Cerebellar nuclear complex (tissue), 1 donor: ENCODE results near the gene GPC1.

Experiments
- DNase-seq, 2 experiments: peaks; one replicate each; lab custom pipeline; 2025; lab: John Stamatoyannopoulos, UW

Gene GPC1

DNA sequence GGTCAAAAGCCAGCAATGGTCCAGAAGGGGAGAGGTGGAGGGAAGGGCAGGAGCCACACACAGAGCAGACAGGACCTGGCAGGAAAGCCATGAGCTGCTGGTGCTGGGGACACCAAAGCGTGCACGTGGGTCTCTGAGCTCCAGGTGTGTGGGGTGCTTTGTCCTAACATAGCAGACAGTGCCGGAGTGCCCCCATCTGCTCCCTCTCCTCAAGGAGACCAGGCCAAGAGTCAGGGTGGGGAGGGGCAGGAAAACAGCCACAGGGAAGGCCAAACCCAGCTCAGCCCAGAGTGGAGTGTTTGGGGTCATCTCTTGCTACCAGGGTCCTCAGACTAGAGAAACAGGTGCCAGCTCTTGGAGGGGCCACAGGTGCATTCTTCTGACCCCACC lies 4.2 kb upstream of the GPC1 start:
- DNase-seq: no peak

DNA sequence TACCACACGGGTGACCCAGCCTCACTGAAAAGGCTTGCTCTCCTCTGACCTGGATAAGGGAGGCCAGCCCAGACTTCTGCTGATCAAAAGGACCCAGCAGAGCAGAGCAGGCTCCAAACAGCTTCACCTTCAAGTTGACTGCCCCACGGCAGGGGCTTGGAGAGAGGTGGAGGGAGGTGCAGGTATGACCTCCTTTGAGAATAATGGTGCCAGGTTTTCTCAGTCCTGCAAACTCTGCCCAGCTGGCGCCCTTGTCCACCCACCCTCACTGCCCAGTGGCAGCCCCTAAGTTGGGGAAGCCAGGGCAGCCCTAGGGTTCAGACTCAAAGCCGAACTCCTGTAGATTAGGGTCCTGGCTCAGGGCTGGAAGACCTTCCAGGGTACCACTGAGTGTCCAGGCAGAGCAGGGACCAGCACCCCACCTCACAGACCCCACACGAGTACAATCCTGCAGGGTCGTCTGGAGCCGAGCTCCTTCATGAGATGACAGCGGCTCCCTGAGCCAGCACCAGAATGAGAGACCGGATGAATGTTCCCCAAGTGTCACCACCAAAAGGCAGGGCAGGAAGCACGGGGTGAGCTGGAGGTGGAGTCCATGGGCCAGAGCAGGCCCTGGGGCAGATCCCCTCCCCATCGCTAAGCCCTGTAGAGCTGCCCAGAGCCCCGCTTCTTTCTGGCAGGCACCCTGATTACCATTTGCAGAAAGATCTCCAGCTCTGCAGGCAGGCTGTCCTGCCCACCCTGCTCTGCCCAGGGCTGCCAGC lies 3.6 kb upstream of the GPC1 start:
- no peak for DNase-seq

DNA sequence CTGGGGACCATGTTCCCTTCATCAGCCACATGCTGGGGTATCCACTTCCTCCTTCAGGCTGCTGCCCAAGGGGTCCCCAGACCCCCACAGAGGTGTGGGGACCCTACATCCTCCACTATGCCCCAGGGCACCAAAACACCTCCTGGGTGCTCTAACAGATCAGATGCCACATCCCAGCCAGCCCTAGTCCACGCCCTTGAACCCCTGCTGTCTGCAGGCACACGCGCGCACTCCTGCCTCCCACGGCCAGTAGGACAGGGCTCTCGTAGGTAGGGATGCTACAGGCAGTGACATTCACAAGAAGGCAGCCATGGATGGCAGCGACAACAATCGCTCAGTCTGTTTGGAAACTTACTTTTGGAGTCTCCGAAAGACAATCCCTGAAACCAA lies 3.0 kb upstream of the GPC1 start:
- DNase-seq: no peak

DNA sequence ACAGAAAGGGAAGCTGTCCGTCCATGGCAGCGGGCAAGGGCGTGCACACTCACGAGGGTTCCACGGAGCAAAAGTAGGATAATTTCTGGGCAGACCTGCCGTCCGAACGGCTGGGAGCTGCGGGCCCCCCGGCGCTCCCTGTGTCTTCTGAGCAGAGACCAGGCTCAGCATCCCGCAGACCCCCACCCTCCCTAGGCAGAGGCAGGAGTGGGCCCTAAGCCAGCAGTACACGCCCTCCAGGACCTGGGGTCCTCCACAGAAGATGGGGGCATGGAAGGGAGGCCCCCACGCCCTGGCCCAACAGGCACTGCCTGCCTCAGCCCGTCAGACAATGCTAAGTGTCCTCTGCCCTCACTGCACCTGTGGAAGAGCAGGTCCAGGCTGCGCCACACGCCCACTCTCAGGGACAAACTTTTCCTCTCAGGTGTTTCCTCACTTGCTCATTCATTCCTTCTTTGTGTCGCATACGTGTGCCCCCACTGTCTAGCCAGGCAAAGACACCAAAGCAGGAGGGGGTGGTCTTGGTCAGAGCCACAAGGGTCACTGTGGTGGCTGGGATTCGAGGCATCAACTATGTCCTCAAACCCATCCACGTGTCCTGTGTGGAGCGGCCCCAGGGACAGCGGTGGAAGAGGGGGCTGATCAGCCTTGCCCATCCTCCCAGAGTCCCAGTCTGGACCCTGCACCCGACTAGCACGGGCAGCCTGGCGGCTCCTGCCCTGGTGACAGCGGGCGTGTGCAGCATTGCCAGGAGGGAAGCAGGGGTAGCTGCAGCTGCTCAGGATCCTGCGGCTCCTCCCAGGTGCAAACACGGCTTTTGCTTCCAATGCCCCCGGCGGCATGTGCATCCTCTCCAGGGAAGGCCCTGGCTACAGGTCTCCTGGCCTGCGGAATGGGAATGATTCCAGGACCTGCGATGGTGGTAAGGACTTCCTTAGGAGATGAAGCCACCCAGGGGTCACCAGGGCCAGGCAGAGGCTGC lies 2.4 kb upstream of the GPC1 start:
- DNase-seq: no peak

DNA sequence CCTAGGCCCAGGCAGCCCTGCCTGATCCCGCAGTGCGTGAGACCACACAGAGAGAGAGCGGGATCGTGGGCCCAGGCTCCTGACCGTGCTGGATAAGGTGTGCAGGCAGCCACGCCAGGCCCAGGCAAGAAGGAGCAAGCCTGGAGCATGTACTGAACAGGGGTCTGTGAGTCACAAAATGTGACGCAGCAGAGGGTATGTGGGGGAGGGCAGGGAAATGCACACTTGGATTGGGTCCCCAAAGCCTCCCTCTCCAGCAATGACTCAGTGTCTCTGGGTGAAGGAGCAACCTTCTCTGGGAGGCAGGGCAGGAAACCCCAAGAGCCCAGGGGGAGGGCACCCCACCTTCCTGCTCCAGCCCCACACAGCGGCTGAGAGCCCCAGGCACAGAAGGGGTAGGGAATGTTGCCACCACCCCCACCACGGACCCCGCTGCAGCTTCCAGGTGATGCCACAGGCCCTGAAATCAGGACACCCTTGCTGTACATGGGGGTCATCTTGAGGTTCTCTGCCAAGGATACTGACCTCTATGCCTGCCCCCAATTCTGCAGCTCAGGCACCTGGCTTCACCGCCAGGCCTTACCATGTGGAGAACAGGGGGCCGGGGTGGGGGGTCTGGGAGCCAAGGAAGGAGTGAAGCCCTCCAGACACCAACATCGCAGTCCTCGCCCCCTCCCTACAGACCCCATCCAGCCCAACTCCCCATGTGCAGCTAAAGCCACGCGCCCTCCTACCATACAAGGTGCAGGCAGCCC lies 1.3 kb upstream of the GPC1 start:
- DNase-seq: no peak

DNA sequence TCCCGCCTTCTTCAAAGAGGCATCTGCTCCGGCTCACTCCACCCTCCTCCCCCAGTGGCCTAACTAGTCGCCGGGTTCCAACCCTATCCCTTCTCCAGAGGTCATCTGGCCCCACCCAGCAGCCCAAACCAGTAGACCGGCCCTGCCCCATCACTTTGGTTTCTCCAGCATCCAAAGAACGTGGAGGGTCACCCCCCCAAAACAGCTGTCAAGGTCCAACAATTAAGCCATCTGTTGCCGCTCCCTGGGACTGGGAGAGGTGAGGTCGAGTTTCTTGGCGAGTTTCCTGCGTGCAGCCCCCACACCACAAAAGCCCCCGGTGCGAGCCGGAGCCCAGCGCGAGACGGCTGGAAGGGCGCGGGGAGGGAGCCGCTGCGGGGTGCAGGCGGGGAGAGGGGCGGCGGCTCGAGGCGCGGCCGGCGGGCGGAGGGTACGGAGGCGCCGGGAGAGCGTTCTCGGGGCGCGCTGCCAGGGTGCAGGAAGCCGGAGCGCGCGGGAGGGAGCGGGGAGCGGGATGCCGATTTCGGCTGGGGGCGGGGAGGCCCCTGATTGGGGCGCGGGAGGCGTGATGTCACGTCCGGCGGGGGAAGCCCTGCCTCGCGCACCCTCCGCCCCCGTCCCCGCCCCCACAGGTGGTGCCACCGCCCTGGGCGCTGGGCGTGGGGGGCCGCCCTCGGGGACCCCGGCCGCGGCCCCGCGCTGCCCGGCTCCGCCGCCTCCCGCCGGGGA lies 571 bp upstream of the GPC1 start:
- peak in 1 of 2 experiments; percentile 68 for DNase-seq

DNA sequence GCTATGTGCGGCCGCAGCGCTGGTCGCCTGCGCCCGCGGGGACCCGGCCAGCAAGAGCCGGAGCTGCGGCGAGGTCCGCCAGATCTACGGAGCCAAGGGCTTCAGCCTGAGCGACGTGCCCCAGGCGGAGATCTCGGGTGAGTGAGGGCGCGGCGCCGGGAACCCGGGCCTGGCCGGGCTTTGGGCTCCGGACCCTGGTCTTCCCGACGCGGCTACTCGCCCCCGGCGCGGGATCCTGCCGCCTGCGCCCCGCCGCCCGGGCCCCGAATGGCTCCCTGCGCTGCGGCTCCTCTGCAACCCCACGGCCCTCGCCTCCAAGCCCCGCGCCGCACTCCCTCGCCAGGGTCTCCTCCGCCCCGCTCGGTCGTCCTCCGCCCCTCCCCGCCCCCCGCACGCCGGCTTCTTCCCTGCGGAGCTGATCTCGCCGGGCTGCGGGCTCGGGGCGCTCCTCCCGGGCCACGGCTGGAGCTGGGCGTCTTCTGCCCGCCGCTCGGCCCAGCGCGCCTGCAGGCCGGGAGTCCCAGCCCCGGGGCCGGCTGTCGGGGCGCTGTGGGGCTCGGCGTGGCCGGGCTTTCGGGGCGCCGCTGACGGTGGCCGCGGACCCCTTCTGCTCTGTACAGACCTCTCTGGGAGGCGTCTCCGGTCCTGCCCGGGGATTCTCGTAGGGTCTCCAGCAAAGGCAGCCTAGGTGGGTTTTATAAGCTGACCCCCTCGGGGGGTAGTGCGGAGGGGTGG lies 652 bp downstream of the GPC1 start:
- no peak for DNase-seq

DNA sequence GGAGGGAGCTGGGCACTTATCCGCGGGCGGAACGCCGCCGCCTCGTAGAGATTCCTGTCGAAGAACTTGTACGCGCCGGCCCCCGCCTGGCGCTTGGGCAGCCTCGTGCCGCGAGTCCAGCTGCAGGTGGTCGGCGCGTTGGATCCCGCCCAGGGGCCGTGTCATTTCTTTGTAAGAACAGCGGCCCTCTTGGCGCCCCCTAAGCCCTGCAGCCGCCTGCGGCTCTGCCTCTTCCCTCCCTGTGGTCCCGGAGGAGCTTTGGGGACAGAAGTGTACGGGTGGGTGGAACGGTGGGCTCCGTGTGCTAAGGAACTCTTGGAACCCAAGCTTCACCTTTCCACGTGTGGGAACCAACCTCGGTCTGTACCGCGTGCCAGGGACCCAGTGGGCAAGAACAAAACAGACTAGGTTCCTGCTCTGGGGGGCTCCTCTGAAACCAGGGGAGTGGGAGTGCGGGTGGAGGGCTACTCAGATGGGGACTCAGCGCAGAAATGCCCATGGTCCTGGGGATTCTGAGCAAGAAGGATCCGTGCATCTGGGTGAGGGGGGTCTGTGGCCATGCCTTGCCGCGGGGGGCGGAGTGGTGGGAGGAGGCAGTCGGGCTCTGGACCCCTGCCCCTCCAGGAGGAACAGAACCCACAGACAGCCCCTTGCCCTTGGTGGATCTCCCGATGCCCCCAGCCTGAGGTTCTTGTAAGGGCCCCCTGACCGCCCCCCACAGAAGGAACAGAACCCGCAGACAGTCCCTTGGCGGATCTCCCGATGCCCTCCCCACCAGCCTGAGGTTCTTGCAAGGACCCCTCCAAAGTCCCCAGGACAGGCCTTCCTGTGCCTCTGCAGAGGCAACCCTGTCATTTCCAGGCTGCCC lies 1.5 kb downstream of the GPC1 start:
- no peak for DNase-seq

DNA sequence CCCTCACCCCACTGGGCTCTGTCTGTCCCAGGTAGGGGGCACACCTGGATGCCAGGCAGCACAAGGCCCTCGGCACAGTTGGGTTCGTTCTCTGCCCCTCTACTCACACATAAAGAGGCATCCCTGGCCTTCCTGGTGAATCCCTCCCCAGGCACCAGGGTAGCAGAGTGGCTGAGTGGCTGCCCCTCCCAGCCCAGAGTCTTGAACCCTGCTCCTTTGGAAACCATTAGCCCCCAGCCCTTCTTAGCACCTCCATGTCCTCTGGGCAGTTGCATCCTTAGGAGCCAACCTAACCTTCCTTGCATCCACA lies 2.0 kb downstream of the GPC1 start:
- no peak for DNase-seq

DNA sequence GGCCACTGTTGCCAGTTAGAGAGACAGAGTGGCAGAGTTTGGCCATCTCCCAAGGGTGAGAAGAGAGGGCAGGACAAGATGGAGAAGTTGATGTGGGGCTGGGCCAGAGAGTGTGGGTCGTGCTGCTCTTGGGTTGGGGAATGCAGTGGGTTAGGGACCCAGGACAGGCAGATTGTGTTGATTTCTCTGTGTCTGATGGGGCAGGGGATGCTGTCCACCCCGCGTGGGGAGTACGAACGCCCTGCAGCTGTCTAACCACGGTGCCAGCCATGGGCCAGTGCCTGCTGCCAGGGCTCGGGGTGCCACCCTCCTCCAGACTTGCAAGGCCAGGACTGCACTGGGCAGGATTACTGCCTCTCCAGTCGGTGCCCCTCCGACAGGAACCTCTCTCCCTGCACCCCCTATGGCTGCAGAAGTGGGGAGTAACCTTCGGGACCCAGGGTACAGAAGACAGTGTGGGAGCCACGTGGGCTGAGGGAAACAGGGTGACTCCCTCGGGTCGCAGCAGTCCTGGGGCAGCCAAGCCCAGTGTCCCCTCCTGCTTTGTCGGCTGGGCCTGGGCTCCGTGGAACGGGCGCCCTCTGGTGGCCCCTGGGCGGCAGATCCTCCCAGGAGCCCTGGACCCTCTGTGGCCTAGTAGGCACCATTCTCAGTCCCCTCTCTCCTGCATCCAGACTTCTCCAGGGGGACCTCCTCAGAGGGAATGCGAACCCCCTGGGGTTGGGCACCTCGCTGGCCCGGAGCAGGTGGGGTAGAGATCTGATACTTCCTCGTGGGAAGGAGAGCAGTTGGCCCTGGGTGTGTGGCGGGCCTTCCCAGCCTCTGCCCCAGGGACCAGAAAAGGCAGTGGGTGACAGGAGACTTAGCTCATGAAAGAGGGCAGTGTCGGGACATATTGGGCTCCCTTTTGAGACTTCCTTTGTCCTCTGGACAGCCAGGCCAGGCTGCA lies 2.7 kb downstream of the GPC1 start:
- peak in 1 of 2 experiments; percentile 38 for DNase-seq

DNA sequence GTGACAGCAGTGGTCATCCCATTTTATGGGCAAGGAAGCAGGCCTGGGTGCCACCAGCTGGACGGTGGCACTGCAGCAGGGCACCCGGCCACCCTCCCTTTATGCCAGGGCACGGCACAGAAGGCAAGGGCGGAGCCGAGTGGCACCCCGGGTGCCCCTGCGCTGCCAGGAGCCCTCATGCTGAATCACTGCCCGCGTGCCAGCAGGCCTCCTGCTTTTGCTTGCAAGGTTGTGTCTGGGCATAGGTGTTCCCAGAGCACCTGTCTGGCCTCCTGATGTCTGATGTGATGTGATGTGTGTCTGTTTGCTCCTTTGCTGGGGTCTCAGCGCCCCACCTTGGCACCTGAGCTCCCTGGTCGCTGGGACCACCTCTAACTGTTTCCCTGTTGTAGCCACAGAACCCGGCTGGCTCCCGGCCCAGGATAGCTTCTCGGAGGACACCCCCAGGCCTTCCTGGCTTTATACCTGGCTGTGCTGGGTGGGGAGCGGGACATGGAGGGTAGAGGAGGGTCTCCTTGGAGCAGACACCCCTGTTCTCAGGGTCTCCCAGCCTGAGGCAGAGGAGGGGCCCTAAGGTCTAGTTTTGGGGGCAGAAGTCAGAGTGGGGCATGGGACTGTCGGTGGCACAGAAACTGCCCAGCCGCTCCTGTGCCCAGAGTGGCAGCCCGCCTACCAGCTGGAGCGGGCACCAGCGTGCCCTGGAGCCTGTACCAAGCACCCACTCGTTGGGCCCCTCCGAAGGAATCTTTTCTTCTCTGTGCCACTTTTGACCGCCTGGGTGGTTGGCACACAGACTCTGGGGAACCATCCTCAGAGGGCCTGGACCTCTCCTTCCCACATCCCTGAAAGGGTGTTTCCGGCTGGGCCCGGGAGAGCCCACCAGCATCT lies 3.6 kb downstream of the GPC1 start:
- peak in 1 of 2 experiments; percentile 35 for DNase-seq

DNA sequence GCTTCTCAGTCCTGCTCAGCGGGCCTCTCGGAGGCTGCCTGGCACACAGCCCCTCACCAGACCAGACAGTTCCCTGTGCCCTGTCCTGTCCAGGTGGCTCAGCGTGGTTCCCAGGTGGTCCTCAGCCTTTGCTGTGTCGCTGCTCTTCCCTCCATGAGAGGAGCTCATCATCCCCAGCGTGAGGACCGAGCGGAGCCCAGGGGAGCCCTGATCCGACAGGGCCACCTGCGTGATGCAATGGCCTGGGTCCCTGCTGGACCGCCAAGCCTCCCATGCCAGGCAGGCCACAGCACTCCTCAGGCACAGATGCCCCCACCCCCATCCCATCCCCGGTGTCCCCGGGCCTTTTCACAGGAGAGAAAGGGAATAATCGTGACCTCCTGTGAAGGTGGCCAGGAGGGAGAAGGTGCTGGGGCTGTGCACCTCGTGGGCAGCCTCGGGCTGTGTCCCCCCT lies 4.3 kb downstream of the GPC1 start:
- no peak for DNase-seq

DNA sequence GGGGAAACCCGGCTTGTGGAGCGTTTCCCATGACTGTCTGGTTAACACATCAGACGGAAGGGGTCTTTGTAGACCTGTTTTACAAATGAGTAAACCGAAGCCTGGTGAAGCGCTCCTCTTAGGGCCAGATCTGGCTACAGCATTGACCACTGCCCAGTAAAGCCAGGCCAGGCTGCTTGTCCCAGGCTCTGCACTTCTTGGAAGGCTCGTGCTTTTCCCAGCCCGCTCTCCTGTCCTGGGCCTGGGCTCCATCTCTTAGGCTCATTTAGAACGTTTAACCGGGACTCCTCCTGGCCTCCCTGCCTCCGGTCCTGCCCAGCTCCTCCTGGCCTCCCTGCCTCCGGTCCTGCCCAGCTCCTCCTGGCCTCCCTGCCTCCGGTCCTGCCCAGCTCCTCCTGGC lies 4.8 kb downstream of the GPC1 start:
- no peak for DNase-seq

DNA sequence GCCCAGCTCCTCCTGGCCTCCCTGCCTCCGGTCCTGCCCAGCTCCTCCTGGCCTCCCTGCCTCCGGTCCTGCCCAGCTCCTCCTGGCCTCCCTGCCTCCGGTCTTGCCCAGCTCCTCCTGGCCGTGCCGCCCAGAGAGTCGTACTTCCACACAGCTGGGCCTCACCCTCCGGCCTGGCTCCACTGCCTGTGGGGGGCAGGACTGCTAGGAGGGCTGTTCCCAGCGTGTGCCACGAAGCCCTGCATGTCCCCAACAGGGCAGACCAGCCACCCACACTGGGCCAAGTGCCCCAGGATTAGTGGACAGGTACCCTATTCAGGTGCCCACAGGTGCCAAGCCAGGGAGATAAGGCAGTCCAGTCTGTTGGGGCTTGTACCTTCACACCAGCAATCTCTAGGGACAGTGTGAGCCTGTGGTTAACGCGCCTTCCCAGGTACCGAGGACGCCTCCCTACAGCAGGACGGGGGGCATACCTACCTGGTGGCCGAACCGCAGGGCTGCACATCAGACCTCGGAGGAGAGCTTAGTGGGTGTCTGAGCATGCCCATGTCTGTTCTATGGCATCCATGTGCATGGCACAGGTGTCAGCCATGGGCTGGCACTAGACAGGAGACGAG lies 5.3 kb downstream of the GPC1 start:
- DNase-seq: no peak

DNA sequence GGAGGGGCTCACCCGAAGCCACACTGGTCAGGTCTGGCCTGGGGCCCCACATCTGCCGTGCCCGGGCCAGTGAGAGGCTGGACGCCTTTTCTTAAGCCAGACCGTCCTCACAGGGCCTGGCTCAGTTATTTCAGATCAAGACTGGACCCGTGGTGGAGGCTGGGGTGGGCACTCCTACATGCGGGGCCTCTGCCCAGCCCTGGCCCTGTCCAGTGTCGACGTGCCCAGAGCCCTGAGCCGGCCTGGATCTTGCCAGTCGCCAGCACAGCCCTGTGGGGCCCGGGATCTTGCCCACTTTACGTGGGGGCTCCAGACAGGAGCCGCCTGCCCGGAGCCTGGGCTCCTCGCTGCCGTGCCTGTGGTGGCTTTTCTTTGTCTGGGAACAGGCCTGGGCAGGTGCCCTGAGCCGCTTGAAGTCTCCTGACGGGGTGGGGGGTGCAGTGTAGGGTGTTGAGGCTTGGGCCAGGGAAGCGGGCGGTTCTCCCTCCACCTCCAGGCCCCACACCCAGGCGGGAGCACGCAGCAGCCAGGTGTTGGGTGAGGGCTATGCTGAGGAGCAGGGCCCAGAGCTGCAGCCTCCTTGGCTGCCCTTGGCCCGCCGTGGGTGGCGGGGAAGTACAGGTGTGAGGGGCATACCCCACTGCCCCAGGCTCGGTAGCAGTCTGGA lies 6.0 kb downstream of the GPC1 start:
- no peak for DNase-seq

DNA sequence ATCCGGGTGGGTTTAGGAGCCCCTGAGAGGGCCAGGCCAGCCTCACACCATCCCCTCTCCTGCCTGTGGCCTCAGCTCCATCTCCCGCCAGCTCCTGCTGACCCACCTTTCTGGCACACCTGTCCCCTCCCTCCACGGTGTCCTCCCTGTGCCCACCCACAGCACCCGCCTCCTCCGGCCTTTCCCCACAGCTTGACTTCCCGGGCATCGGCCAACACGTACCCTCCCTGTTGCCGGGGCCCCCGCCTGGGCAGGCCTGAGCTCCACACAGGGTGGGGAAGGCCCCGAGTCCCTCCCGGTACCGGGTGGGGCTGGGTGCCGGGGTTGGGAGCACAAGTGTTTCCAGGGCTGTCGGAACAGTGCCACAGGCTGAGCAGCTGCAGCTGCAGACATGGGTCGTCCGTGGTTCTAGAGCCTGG lies 6.5 kb downstream of the GPC1 start:
- DNase-seq: no peak
